Neural cell (in vitro differentiated cells): Measurements from ENCODE around the gene SHB. TPM values are rescaled to one million over a fixed set of nuclear protein-coding genes. Genes with fewer than 3 reads are reported as not detected.
A peak's percentile ranks its signal among the peaks of the same experiment; 100 is the strongest.

Experiments
- H2AFZ ChIP-seq: fragments of 200-600, 300-800 bp; sonication (generic), shearing (Covaris generic); 2 replicates; pipeline ENCODE4 v1.6.0; 2014; ENCODE audit warnings: low read depth, mild to moderate bottlenecking, antibody characterized with exemption, low read length, moderate library complexity
- H3F3A ChIP-seq: fragments of 200-600 bp; shearing (Covaris generic); 2 replicates; pipeline ENCODE4 v1.6.1; 2016; ENCODE audit warnings: mild to moderate bottlenecking, moderate library complexity, mixed read lengths, antibody characterized with exemption, low read length; ENCODE audit not compliant: insufficient read depth, poor library complexity, severe bottlenecking
- H3K27ac ChIP-seq: fragments of 200-600, 300-800 bp; sonication (generic), shearing (Covaris generic); 2 replicates; pipeline ENCODE4 v1.5.1; 2014; ENCODE audit warnings: mild to moderate bottlenecking, low read length, moderate library complexity
- H3K27me3 ChIP-seq: fragments of 300-800, 200-600 bp; sonication (generic), shearing (Covaris generic); 2 replicates; pipeline ENCODE4 v1.6.0; 2014; ENCODE audit warnings: mild to moderate bottlenecking, low read depth, low read length, moderate library complexity; ENCODE audit not compliant: insufficient read depth
- H3K36me3 ChIP-seq: fragments of 300-800, 200-600 bp; sonication (generic), shearing (Covaris generic); 2 replicates; pipeline ENCODE4 v1.5.1; 2014; ENCODE audit warnings: mild to moderate bottlenecking, antibody characterized with exemption, low read length, moderate library complexity; ENCODE audit not compliant: insufficient read depth
- H3K4me2 ChIP-seq: fragments of 300-800, 200-600 bp; sonication (generic), shearing (Covaris generic); 2 replicates; pipeline ENCODE4 v1.6.0; 2014; ENCODE audit warnings: mild to moderate bottlenecking, low read length
- H3K4me3 ChIP-seq: fragments of 300-800, 200-600 bp; sonication (generic), shearing (Covaris generic); 2 replicates; pipeline ENCODE4 v1.5.1; 2014; ENCODE audit warnings: mild to moderate bottlenecking, low read length, moderate library complexity
- H3K79me2 ChIP-seq: fragments of 200-600 bp; shearing (Covaris generic); replicated peaks from 2 replicates; pipeline ENCODE4 v1.6.0; 2014; ENCODE audit warnings: mild to moderate bottlenecking, low read length, moderate library complexity; ENCODE audit not compliant: insufficient read depth
- H3K9ac ChIP-seq: fragments of 300-800, 200-600 bp; sonication (generic), shearing (Covaris generic); 2 replicates; pipeline ENCODE4 v1.6.1; 2016; ENCODE audit warnings: mild to moderate bottlenecking, low read length, mixed read lengths
- H3K9me2 ChIP-seq: fragments of 200-600 bp; shearing (Covaris generic); 2 replicates; pipeline ENCODE4 v1.6.1; 2016; ENCODE audit warnings: mild to moderate bottlenecking, low read length, mixed read lengths; ENCODE audit not compliant: insufficient read depth
- H3K9me3 ChIP-seq: fragments of 200-600, 300-800 bp; sonication (generic), shearing (Covaris generic); 2 replicates; pipeline ENCODE4 v1.6.1; 2016; ENCODE audit warnings: mild to moderate bottlenecking, mixed run types, low read length, moderate library complexity, mixed read lengths
- H4K20me1 ChIP-seq: fragments of 200-600 bp; shearing (Covaris generic); 2 replicates; pipeline ENCODE4 v1.6.1; 2016; ENCODE audit warnings: mild to moderate bottlenecking, mixed run types; ENCODE audit not compliant: insufficient read depth
- EP300 ChIP-seq: fragments of 450-650 bp; conservative IDR thresholded peaks from 2 replicates; pipeline ENCODE4 v1.6.1; 2014; ENCODE audit warnings: antibody characterized with exemption, mild to moderate bottlenecking, moderate library complexity; ENCODE audit not compliant: poor library complexity, severe bottlenecking
- EZH2 ChIP-seq: fragments of 200-600, 300-800 bp; shearing (Covaris generic), sonication (generic); IDR thresholded peaks from 2 replicates; pipeline ENCODE4 v1.6.1; 2014; ENCODE audit warnings: antibody characterized with exemption, low read length, borderline replicate concordance, mild to moderate bottlenecking; ENCODE audit not compliant: insufficient read depth, poor library complexity, severe bottlenecking
- MXI1 ChIP-seq: fragments of 450-650 bp; conservative IDR thresholded peaks from 2 replicates; pipeline ENCODE4 v1.6.1; 2014; ENCODE audit warnings: antibody characterized with exemption, mild to moderate bottlenecking; ENCODE audit not compliant: poor library complexity, severe bottlenecking
- POLR2AphosphoS5 ChIP-seq: IDR thresholded peaks from 2 replicates; pipeline ENCODE4 v1.6.1; 2012
- RAD21 ChIP-seq: fragments of 450-650 bp; conservative IDR thresholded peaks from 2 replicates; pipeline ENCODE4 v1.6.1; 2014; ENCODE audit warnings: antibody characterized with exemption, mild to moderate bottlenecking, moderate library complexity
- SMC3 ChIP-seq: fragments of 450-650 bp; conservative IDR thresholded peaks from 2 replicates; pipeline ENCODE4 v1.6.1; 2014; ENCODE audit warnings: antibody characterized with exemption, mild to moderate bottlenecking, moderate library complexity; ENCODE audit not compliant: poor library complexity
- TAF1 ChIP-seq: IDR thresholded peaks from 2 replicates; pipeline ENCODE4 v1.6.1; 2012; ENCODE audit warnings: low read depth
- polyA plus RNA-seq: library from polyadenylated mRNA; depleted of rRNA; stranded (reverse); fragments of >200 nt; gene quantifications from 2 replicates; pipeline ENCODE4 v1.2.3, GENCODE V29; 2014
- TF ChIP-seq, protein P1 (sequence below): fragments of 450-650 bp; IDR thresholded peaks from 2 replicates; pipeline ENCODE4 v1.5.1; 2014; ENCODE audit warnings: antibody characterized with exemption, mild to moderate bottlenecking, moderate library complexity; ENCODE audit not compliant: poor library complexity, severe bottlenecking
- TF ChIP-seq, protein P2 (sequence below): IDR thresholded peaks from 2 replicates; pipeline ENCODE4 v1.6.1; 2012; ENCODE audit warnings: borderline replicate concordance

SHB gene
- polyA plus RNA-seq, 1 donor from 2014 or later = 17.5 TPM

DNA sequence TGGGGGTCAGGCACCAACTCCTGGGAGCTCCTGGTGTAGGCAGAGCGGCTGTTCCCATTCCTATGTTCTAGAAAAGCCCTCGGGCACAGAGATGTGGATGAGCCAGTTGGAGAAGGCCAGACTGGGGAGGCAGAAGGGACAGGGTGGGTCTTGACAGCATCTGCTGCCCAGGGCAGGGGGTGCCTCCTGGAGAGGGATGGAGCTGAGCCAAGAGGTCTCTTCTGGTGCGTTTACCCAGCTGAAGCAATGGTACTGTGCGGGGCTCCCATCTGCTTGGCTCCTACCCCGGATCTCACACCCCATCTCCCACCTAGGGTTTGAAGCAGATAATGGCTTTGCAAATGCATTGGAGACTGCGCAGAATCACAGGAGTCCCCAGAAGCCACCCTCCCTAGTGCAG is 41.3 kb downstream of the SHB start:
- TF ChIP-seq RAD21 = no peak
- no peak overlapping the region for H3K9ac ChIP-seq
- H3K9me3 ChIP-seq = no peaks in the 10 kb centered on the region
- H3F3A ChIP-seq = no peaks in the 10 kb centered on the region
- no peaks in the 10 kb centered on the region for H4K20me1 ChIP-seq
- H3K4me3 ChIP-seq = no peak overlapping the region
- no peaks in the 10 kb centered on the region for H3K27me3 ChIP-seq
- H3K9me2 ChIP-seq = no peaks in the 10 kb centered on the region
- H3K4me2 ChIP-seq = no peak overlapping the region
- peaks cover 72% of the 10 kb centered on the region for H3K79me2 ChIP-seq
- no peaks in the 10 kb centered on the region for H3K36me3 ChIP-seq
- no peak overlapping the region for H3K27ac ChIP-seq
- no peak overlapping the region for H2AFZ ChIP-seq

DNA sequence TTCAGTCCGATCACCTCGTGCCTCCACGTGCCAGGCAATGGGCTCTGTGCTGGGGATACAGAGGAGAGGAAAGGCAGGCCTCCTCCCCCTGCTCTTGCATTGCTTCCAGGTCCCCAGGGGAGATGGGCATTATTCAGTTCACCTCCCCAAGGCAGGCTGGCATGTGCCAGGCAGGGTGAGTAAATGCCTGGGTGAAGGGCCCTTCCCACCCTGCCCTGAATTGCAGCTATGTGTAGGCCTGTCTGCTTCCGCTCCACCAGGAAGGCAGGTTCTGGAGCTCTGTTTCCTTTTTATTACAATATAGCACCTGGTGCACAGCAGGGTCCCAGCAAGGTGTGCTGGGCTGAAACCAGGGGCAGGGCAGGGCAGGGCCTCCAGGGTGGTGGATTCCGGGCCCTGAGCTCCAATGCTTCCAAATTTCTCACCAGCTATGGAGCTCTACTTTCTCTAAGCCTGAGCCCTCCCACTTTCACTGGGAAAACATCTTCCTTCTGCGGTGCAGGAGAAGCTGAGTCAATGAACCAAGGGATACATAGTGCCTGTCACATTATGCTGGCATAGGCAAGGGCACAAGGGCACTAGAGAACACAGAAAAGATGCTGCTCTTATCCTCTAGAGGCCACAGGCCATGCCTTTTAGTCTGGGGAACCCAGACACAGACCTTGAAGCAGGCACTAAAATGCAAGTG is 42.0 kb downstream of the SHB start:
- peak overlapping the region; percentile 0 for H3K4me2 ChIP-seq
- no peak overlapping the region for H2AFZ ChIP-seq
- H3K36me3 ChIP-seq = no peaks in the 10 kb centered on the region
- H3K9me3 ChIP-seq = no peaks in the 10 kb centered on the region
- peaks cover 72% of the 10 kb centered on the region for H3K79me2 ChIP-seq
- H4K20me1 ChIP-seq = no peaks in the 10 kb centered on the region
- H3K27me3 ChIP-seq = no peaks in the 10 kb centered on the region
- peak overlapping the region; percentile 40 for H3K27ac ChIP-seq
- H3F3A ChIP-seq = no peaks in the 10 kb centered on the region
- peak overlapping the region; percentile 1 for H3K4me3 ChIP-seq
- no peaks in the 10 kb centered on the region for H3K9me2 ChIP-seq
- peak overlapping the region; percentile 23 for H3K9ac ChIP-seq
- TF ChIP-seq EP300 (no peak), EZH2 (no peak), POLR2AphosphoS5 (no peak), MXI1 (no peak), RAD21 (no peak), TAF1 (no peak), SMC3 (no peak)
- TF ChIP-seq, protein P1, sequence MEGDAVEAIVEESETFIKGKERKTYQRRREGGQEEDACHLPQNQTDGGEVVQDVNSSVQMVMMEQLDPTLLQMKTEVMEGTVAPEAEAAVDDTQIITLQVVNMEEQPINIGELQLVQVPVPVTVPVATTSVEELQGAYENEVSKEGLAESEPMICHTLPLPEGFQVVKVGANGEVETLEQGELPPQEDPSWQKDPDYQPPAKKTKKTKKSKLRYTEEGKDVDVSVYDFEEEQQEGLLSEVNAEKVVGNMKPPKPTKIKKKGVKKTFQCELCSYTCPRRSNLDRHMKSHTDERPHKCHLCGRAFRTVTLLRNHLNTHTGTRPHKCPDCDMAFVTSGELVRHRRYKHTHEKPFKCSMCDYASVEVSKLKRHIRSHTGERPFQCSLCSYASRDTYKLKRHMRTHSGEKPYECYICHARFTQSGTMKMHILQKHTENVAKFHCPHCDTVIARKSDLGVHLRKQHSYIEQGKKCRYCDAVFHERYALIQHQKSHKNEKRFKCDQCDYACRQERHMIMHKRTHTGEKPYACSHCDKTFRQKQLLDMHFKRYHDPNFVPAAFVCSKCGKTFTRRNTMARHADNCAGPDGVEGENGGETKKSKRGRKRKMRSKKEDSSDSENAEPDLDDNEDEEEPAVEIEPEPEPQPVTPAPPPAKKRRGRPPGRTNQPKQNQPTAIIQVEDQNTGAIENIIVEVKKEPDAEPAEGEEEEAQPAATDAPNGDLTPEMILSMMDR = no peak
- TF ChIP-seq, protein P2, sequence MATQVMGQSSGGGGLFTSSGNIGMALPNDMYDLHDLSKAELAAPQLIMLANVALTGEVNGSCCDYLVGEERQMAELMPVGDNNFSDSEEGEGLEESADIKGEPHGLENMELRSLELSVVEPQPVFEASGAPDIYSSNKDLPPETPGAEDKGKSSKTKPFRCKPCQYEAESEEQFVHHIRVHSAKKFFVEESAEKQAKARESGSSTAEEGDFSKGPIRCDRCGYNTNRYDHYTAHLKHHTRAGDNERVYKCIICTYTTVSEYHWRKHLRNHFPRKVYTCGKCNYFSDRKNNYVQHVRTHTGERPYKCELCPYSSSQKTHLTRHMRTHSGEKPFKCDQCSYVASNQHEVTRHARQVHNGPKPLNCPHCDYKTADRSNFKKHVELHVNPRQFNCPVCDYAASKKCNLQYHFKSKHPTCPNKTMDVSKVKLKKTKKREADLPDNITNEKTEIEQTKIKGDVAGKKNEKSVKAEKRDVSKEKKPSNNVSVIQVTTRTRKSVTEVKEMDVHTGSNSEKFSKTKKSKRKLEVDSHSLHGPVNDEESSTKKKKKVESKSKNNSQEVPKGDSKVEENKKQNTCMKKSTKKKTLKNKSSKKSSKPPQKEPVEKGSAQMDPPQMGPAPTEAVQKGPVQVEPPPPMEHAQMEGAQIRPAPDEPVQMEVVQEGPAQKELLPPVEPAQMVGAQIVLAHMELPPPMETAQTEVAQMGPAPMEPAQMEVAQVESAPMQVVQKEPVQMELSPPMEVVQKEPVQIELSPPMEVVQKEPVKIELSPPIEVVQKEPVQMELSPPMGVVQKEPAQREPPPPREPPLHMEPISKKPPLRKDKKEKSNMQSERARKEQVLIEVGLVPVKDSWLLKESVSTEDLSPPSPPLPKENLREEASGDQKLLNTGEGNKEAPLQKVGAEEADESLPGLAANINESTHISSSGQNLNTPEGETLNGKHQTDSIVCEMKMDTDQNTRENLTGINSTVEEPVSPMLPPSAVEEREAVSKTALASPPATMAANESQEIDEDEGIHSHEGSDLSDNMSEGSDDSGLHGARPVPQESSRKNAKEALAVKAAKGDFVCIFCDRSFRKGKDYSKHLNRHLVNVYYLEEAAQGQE = no peak
